ENCODE data around the gene PCED1A. TPM values are rescaled to one million over a fixed set of nuclear protein-coding genes. Genes with fewer than 3 reads are reported as not detected.

Gene PCED1A
- total RNA-seq = 24.4 TPM
- polyA plus RNA-seq (ENCODE audit: insufficient read depth in 1 of 8, insufficient read length in 8 of 8, low replicate concordance in 1 of 8) = 10 to 100 TPM; 24.2 to 40.9 (median 31.3) TPM
- long read RNA-seq, donor 1 = 0 reads
- long read RNA-seq, donor 2 = 0 reads
- long read RNA-seq, donor 3, partial matches to known transcripts = 37 of 47 reads
- long read RNA-seq, donor 3, other reads (novel, unspliced or antisense) = 7 of 47 reads
- long read RNA-seq, donor 4, partial matches to known transcripts = 5 of 10 reads
- long read RNA-seq, donor 4, other reads (novel, unspliced or antisense) = 0 of 10 reads
- long read RNA-seq, donor 5, partial matches to known transcripts = 134 of 140 reads
- long read RNA-seq, donor 5, other reads (novel, unspliced or antisense) = 5 of 140 reads
- long read RNA-seq, donor 6, partial matches to known transcripts = 64 of 71 reads
- long read RNA-seq, donor 6, other reads (novel, unspliced or antisense) = 5 of 71 reads
- long read RNA-seq, donor 7, partial matches to known transcripts = 44 of 47 reads
- long read RNA-seq, donor 7, other reads (novel, unspliced or antisense) = 0 of 47 reads
- long read RNA-seq, donor 8, partial matches to known transcripts = 6 of 6 reads
- long read RNA-seq, donor 8, other reads (novel, unspliced or antisense) = 0 of 6 reads
- long read RNA-seq, donor 9, partial matches to known transcripts = 36 of 37 reads
- long read RNA-seq, donor 9, other reads (novel, unspliced or antisense) = 0 of 37 reads
- long read RNA-seq, donor 10, partial matches to known transcripts = 43 of 49 reads
- long read RNA-seq, donor 10, other reads (novel, unspliced or antisense) = 6 of 49 reads
- long read RNA-seq, donor 11, partial matches to known transcripts = 6 of 6 reads
- long read RNA-seq, donor 11, other reads (novel, unspliced or antisense) = 0 of 6 reads

DNA sequence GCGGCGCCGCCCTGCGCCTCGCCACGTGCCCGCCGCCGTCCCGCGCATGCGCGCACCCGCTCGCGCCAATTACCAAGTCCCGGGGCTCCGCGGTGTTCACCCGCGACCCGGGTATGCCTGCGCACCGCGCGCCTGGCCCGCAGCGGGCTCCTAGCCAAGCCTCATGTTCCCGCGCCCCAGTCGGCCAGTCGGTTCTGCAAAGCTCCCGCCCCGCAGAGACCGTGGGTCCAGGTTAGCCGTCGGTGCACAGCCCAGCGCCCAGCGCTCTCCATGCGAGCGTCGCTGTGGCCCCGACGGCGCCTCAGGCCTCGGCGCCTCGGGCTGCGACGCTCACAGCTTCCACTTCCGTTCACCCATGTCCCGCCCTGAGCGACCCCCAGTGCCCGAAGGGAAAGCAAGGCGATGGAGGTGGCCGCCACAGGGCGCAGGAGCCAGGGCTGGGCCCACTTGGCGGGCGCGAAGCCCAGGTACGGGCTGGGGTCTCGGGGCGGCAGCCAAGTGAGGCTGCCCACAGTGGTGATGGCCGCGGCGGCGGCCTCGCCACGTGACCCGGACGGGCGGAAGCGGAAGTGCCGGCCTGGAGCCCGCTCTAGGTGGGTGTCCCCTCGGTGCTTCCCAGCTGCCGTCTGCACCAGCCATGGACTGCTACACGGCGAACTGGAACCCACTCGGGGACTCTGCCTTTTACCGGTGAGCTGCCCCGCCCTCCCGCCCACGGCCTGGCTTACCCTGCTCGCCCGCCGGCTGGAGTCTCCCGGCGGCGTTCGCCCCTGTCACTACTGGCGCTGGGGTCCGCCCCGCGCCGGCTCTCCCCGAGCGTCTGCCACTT is at the start of gene PCED1A, which contains the start of gene VPS16:
PCED1A (minus strand) TSS at position 518 of the 829 bp plus-strand sequence. CDS start 743 bp downstream, outside the sequence.
VPS16 (plus strand) TSS at position 608 of the 829 bp plus-strand sequence; CDS start at position 638, 30 bp downstream.
- Histone ChIP-seq H3K27ac (ENCODE audit: low read length) (peak within 1 kb of the TSS; percentile 85), H3K4me3 (ENCODE audit: low read length) (peak within 1 kb of the TSS; percentile 75), H3K27me3 (ENCODE audit: control insufficient read depth, insufficient read depth, low read length) (no peaks in the 10 kb centered on the region), H3K36me3 (ENCODE audit: control insufficient read depth, insufficient read depth, low read length) (peaks cover 29% of the 10 kb centered on the region), H3K4me1 (ENCODE audit: control insufficient read depth, insufficient read depth, low read length) (peaks cover 15% of the 10 kb centered on the region), H3K9me3 (replicated peaks; ENCODE audit: control insufficient read depth, low read depth, low read length) (no peaks in the 10 kb centered on the region)
- peak; percentile 95 for DNase-seq
- whole genome bisulfite sequencing (ENCODE audit: insufficient coverage) = 2% methylated on average over 88 of the region's 98 CpGs

- Histone ChIP-seq H3K9me3 (replicated peaks; ENCODE audit: control insufficient read depth, low read depth, low read length) (peaks cover 4% of the 10 kb centered on the region), H3K4me1 (ENCODE audit: control insufficient read depth, insufficient read depth, low read length) (no peaks in the 10 kb centered on the region), H3K4me3 (ENCODE audit: low read length) (no peak overlapping the region), H3K27ac (ENCODE audit: low read length) (no peak overlapping the region), H3K27me3 (ENCODE audit: control insufficient read depth, insufficient read depth, low read length) (no peaks in the 10 kb centered on the region), H3K36me3 (ENCODE audit: control insufficient read depth, insufficient read depth, low read length) (no peaks in the 10 kb centered on the region)
- no CpG with 5 or more reads among the region's 3 CpGs for WGBS (ENCODE audit: insufficient coverage)
- no peak for DNase-seq
These were observed 49.3 kb upstream of the PCED1A start for GRCh38 chr20:2889797-2890196.

DNA sequence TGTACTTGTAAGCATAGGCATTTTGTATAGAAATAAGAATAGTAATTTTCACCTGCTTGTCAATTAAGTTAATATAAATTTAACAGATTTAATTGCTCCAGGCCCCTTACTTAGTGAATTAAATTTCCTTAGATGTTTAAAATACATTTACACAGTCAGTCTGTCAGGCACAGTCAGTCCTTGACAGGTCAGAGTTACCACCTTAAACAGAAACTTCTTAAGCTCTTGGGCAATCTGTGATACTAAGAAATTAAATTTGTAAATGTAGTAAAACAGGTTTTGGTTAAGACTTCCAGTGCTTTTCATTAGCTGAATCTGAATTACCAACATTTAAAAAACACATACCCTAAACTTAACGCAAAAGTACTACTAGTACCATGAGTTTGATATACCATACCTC is 48.8 kb upstream of the PCED1A start:
- Histone ChIP-seq H3K4me3 (ENCODE audit: low read length) (no peak overlapping the region), H3K27ac (ENCODE audit: low read length) (no peak overlapping the region)

DNA sequence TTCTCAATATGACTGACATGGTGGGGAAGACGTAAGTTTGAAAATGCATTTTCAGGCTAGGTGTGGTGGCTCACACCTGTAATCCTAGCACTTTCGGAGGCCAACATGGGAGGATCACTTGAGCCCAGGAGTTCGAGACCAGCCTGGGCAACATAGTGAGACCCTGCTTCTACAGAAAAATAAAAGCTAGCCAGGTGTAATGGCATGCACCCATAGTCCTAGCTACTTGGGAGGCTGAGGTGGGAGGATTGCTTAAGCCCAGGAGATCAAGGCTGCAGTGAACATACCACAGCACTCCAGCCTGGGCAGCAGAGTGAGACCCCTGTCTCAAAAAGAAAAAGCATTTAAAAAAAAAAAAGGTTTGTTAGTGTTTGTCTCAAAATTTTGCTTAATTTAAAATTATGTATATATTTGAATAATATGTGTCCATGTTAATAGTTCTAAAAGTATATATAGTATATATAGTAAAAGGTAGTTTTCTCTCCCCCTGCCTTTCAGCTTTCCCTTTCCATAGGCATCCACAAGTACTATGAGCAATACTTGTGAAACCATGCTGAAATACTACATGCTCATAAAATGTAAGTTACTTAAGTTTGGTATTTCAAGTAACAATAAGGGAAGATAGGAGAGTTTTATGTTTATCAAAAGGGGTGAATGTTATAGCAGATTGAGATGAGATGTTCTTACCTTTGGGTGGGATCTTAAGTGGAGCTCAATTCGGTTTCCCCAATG is 47.9 kb upstream of the PCED1A start:
- Histone ChIP-seq H3K9me3 (replicated peaks; ENCODE audit: control insufficient read depth, low read depth, low read length) (no peaks in the 10 kb centered on the region), H3K27ac (ENCODE audit: low read length) (no peak overlapping the region), H3K36me3 (ENCODE audit: control insufficient read depth, insufficient read depth, low read length) (no peaks in the 10 kb centered on the region), H3K4me3 (ENCODE audit: low read length) (no peak overlapping the region), H3K27me3 (ENCODE audit: control insufficient read depth, insufficient read depth, low read length) (no peaks in the 10 kb centered on the region), H3K4me1 (ENCODE audit: control insufficient read depth, insufficient read depth, low read length) (no peaks in the 10 kb centered on the region)
- 100% methylated on average over 1 of the region's 4 CpGs for WGBS (ENCODE audit: insufficient coverage)
- DNase-seq = no peak

More for the DNA sequence above, 48.8 kb upstream of the PCED1A start:
- Histone ChIP-seq H3K36me3 (ENCODE audit: control insufficient read depth, insufficient read depth, low read length) (no peaks in the 10 kb centered on the region), H3K27me3 (ENCODE audit: control insufficient read depth, insufficient read depth, low read length) (no peaks in the 10 kb centered on the region), H3K9me3 (replicated peaks; ENCODE audit: control insufficient read depth, low read depth, low read length) (peaks cover under 1% of the 10 kb centered on the region), H3K4me1 (ENCODE audit: control insufficient read depth, insufficient read depth, low read length) (no peaks in the 10 kb centered on the region)
- DNase-seq = no peak
- WGBS (ENCODE audit: insufficient coverage) = 100% methylated on average over 1 of the region's 1 CpG

DNA sequence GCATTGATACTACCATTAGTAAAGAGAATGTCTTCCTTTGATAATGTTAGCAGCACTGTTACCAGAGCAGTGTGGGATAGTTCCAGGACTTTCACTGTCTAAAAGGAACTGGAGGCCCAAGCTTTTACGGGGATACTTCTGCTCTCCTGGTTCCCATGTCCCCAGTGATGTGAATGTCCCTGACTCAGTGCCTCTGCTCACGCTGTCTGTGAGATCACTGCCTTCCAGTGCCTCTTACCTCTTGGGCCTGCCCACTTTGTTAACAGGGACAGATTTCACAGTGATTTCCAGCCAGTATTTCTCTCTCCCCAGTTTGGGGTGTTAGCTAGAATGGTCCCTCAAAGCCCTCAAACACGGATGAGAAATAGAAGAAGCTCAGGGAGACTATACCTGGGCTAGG is 47.3 kb upstream of the PCED1A start:
- Histone ChIP-seq H3K4me3 (ENCODE audit: low read length) (no peak overlapping the region), H3K36me3 (ENCODE audit: control insufficient read depth, insufficient read depth, low read length) (no peaks in the 10 kb centered on the region), H3K27me3 (ENCODE audit: control insufficient read depth, insufficient read depth, low read length) (no peaks in the 10 kb centered on the region), H3K4me1 (ENCODE audit: control insufficient read depth, insufficient read depth, low read length) (no peaks in the 10 kb centered on the region), H3K27ac (ENCODE audit: low read length) (no peak overlapping the region), H3K9me3 (replicated peaks; ENCODE audit: control insufficient read depth, low read depth, low read length) (no peaks in the 10 kb centered on the region)
- DNase-seq = no peak
- WGBS (ENCODE audit: insufficient coverage) = 93% methylated on average over 2 of the region's 3 CpGs

DNA sequence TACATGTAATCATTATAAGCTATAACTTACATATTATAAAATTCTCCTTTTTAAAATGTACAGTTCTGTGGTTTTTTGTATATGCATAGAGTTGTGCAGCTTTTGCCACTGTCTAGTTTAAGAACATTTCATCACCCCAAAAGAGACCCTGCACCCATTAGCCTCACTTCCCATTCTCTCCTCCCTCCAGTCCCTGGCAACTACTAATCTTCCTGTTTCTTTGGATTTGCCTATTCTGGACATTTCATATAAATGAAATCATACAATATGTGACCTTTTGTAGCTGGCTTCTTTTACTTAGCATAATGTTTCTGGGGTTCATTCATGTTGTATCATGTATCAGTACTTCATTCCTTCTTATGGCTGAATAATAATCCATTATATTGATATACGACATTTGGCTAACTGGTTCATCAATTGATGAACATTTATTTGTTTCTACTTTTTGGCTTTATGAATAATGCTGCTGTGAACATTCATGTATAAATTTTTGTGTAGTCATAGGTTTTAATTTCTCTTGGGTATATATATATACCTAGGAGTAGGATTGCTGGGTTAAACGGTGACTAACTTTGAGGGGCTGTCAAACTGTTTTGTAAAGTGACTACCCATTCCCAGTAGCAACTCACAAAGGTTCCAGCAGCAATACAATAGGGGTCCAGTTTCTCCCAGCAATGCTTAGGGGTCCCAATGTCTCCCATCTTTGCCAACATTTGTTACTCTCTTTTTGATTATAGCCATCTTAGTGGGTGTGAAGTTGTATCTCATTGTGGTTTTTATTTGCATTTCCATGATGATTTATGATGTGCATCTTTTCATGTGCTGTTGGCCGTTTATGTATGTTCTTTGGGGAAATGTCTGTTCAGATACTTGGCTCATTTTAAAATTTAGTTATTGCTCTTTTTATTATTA is 43.5 kb upstream of the PCED1A start:
- Histone ChIP-seq H3K27ac (ENCODE audit: low read length) (no peak overlapping the region), H3K9me3 (replicated peaks; ENCODE audit: control insufficient read depth, low read depth, low read length) (no peaks in the 10 kb centered on the region), H3K36me3 (ENCODE audit: control insufficient read depth, insufficient read depth, low read length) (no peaks in the 10 kb centered on the region), H3K27me3 (ENCODE audit: control insufficient read depth, insufficient read depth, low read length) (no peaks in the 10 kb centered on the region), H3K4me3 (ENCODE audit: low read length) (no peak overlapping the region), H3K4me1 (ENCODE audit: control insufficient read depth, insufficient read depth, low read length) (peaks cover 4% of the 10 kb centered on the region)
- no peak for DNase-seq
- WGBS (ENCODE audit: insufficient coverage) = no CpG with 5 or more reads among the region's 3 CpGs

- no peak for DNase-seq
These were observed 40.2 kb upstream of the PCED1A start for GRCh38 chr20:2880650-2881049.

GRCh38 chr20:2879146-2879545 is 38.7 kb upstream of the PCED1A start:
- Histone ChIP-seq H3K27ac (ENCODE audit: low read length) (no peak overlapping the region), H3K4me1 (ENCODE audit: control insufficient read depth, insufficient read depth, low read length) (peaks cover 13% of the 10 kb centered on the region), H3K4me3 (ENCODE audit: low read length) (no peak overlapping the region), H3K9me3 (replicated peaks; ENCODE audit: control insufficient read depth, low read depth, low read length) (no peaks in the 10 kb centered on the region), H3K27me3 (ENCODE audit: control insufficient read depth, insufficient read depth, low read length) (no peaks in the 10 kb centered on the region), H3K36me3 (ENCODE audit: control insufficient read depth, insufficient read depth, low read length) (peaks cover 4% of the 10 kb centered on the region)
- WGBS (ENCODE audit: insufficient coverage) = 30% methylated on average over 3 of the region's 3 CpGs
- peak; percentile 86 for DNase-seq

More at GRCh38 chr20:2880650-2881049, 40.2 kb upstream of the PCED1A start:
- Histone ChIP-seq H3K4me1 (ENCODE audit: control insufficient read depth, insufficient read depth, low read length) (peaks cover 6% of the 10 kb centered on the region), H3K27ac (ENCODE audit: low read length) (no peak overlapping the region), H3K4me3 (ENCODE audit: low read length) (no peak overlapping the region), H3K27me3 (ENCODE audit: control insufficient read depth, insufficient read depth, low read length) (no peaks in the 10 kb centered on the region), H3K36me3 (ENCODE audit: control insufficient read depth, insufficient read depth, low read length) (peaks cover 3% of the 10 kb centered on the region), H3K9me3 (replicated peaks; ENCODE audit: control insufficient read depth, low read depth, low read length) (no peaks in the 10 kb centered on the region)
- WGBS (ENCODE audit: insufficient coverage) = 60% methylated on average over 1 of the region's 7 CpGs
